HG02763 (cell line): ENCODE results near the gene PCSK6.

Experiments used
- ATAC-seq: cut with Tn5 transposase; IDR thresholded peaks from one replicate; pipeline ENCODE4 v1.9.1; 2021; ENCODE audit warnings: mild to moderate bottlenecking, moderate library complexity; ENCODE audit not compliant: unreplicated experiment

Gene PCSK6

GRCh38 chr15:101523560-101523940, 34.0 kb upstream of the PCSK6 start:
- no peak for ATAC-seq

- no peak for ATAC-seq
Observed at GRCh38 chr15:101522621-101523559, 33.4 kb upstream of the PCSK6 start.

GRCh38 chr15:101522091-101522490, 32.6 kb upstream of the PCSK6 start:
- no peak for ATAC-seq

GRCh38 chr15:101521591-101521990, 32.1 kb upstream of the PCSK6 start:
- ATAC-seq: no peak

GRCh38 chr15:101521069-101521468, 31.6 kb upstream of the PCSK6 start:
- ATAC-seq: no peak

GRCh38 chr15:101520395-101520794, 30.9 kb upstream of the PCSK6 start:
- ATAC-seq: no peak

DNA sequence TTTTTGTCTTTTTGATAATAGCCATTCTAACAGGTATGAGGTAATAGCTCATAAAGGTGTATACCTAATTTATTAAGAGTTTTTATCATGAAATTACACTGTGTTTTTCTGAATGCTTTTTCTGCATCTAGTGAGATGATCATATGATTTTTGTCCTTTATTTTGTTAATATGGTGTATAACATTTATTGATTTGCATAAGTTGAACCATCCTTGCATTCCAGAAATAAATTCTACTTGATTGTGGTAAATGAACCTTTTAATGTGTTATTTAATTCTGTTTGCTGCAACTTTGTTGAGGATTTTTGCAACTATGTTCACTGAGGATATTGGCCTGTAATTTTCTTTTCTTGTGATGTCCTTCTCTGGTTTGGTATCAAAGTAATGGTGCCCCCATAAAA, 28.0 kb upstream of the PCSK6 start:
- ATAC-seq: no peak

- ATAC-seq: no peak
Observed at GRCh38 chr15:101514318-101514717, 24.8 kb upstream of the PCSK6 start.

DNA sequence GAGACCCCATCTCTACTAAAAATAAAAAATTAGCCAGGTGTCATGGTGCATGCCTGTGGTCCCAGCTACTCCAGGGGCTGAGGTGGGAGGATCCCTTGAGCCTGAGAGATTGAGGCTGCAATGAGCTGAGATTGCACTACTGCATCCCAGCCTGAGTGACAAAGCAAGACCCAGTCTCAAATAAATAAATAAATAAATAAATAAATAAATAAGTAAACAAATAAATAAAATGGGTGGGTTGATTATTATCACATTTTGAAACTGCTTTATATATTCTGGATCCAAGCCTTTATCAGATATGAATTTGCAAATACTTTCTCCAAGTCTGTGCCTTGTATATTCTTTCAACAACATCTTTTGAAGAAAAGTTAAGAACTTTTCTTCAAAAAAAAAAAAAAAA, 22.2 kb upstream of the PCSK6 start:
- no peak for ATAC-seq

GRCh38 chr15:101510212-101511197, 21.0 kb upstream of the PCSK6 start:
- no peak for ATAC-seq

DNA sequence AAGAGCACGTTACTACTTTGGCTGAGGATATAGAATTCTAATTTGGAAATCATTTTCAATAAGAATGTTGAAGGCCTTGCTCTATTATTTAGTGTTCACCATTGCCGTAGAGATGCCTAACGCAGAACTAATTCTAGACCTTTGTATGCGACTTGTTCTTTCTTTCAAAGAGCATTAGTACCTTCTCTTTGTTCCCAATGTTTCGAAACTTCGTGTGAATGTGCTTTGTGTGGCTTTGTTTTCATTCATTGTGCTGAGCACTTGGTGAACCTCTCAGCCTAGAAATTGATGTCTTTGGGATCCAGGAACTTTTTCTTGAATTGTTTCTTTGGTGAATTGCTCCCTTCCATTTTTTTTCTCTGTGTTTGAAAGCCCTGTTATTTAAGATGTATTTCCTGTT, 19.8 kb upstream of the PCSK6 start:
- ATAC-seq: no peak

DNA sequence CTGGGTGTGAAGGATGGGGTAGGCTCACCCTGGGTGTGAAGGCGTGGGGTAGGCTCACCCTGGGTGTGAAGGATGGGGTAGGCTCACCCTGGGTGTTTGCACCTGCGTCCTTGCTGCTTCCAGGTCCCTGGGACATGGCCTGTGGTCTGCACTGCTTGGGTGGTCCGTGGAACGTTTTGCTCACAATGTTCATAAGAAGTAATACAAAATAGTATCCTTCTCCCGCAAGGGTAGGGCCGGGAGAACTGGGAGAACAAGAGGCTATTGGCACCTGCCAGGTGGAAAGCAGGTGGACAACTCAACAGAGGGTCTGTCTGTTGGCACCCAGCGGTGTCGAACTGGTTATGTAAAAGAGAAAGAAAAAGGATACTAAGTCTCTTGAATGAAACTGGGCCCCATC, 17.0 kb upstream of the PCSK6 start:
- ATAC-seq: no peak

GRCh38 chr15:101505610-101506337, 16.3 kb upstream of the PCSK6 start:
- no peak for ATAC-seq

- no peak for ATAC-seq
Observed at GRCh38 chr15:101504866-101505609, 15.5 kb upstream of the PCSK6 start.

DNA sequence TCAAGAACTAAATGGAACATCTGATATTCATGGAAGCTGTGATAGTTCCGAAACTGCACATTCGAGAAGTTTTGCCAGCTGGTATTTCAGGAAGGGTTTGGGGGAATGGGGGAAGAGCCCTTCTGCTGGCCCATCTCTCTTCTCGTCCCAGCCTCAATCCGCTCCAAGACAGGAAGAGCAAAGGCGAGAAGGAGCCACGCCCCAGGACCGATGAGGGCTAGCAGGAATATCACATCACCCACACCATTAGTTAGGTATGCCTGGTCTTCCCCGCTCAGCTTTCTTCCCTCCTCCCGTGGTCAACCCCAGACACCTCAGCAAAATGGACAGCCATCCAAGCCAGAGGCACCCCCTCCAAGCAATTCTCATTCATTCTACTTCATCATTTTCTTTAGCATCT, 14.9 kb upstream of the PCSK6 start:
- ATAC-seq: no peak

DNA sequence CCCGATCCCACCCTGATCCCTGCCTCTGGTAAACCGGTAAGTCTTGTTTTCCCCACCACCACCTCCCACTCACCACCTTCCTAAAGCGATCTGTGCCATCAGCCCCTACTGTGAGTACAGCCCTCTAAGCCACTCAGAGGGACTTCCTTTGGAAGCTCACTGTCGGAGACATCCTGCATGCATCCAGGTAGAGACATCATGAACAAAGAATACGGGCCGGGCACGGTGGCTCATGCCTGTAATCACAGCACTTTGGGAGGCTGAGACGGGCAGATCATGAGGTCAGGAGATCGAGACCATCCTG, 13.7 kb upstream of the PCSK6 start:
- no peak for ATAC-seq

DNA sequence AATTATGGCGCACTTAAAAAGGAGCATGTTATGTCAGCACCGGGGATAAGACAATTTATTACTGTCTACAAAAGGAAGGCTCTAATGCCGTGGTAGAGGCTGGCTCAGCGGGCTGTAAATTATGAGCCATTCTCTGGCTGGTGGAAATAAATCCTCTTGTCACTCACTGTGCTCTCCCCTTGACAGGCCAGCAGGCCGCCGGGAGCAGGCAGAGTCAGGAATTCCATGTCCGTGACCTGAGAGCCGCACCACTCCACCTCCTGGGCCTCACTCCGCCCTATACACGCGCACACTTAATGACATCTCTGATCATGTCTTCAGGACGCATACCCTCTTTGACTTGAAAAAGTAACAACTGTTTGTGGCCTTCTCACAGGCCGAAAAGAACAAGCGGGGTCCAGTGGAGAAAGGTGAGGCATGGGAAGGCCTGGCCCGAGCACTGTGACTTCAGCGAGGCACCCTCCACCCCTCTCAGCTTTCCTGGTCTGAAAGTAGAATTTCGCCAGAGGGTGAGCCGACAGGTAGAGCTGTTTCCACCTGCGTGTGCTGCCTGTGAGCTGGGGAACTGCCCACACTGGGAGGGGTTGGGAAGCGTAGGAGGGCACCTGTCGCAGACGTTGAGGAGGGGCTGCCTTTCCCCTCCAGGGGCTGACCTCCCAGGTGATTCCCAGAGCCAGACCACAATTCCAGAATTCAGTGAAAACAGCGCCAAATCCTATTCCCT, 13.2 kb upstream of the PCSK6 start:
- no peak for ATAC-seq

GRCh38 chr15:101501703-101502373, 12.3 kb upstream of the PCSK6 start:
- ATAC-seq: no peak

DNA sequence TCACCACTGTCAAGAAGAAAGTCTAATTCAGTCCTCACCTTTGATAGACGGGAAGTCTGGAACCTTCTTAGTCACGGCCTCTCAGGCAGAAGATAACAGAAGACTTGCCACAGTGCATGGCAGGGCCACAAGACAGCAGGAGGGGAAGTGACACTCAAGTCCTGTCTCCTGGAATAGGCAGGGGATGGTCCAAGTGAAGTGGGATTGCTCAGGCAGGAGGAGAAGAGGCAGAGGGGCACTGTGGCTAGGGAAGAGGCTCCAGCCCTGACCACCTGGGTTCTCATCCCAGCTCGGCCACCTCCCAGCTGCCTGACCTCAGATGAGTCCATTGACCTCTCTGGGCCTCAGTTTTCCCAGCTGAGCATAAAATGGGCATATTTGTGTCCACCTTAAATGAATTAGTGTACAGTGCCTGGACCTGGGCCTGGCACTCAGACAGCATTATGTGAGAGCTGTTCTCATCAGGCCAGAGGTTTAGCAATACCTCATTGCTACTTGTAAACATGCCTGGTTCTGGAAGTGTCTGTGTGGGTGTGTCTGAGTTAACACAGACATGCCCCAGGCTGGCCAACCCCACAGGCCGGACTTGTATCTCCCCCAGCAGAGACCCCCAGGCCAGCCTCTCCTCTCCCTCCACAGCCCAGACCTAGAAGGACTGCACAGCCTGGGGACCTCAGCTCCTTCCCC, 11.5 kb upstream of the PCSK6 start:
- no peak for ATAC-seq
